Mesendoderm (in vitro differentiated cells): Measurements from ENCODE around the gene GDPD5. TPM values are rescaled to one million over a fixed set of nuclear protein-coding genes. Genes with fewer than 3 reads are reported as not detected.
A peak's percentile ranks its signal among the peaks of the same experiment; 100 is the strongest.

Experiments used
- small RNA-seq: library from polyadenylated mRNA; stranded (forward); fragments of <200 nt; extraction: miRNeasy Mini kit (QIAGEN cat#:217004); gene quantifications from one replicate; pipeline ENCODE3, GENCODE V24; 2013; ENCODE audit not compliant: insufficient read depth

GDPD5 gene

Small RNAs within 50 kb of the gene (small RNA-seq; reads per million reads assigned to genes)
- gene SNORD15A: not detected
- gene SNORD15B: 41.7 reads per million, percentile 94 among the genes with 10 or more reads in this experiment
